ENCODE data around the gene PDIA6.

PDIA6 gene

GRCh38 chr2:10812362-10813162 is at the start of gene PDIA6:
PDIA6 (minus strand) TSS chr2:10812785; CDS start chr2:10812696, 89 bp downstream.
- DNase-seq = peak; percentile 97
- peak within 1 kb of the TSS; percentile 67 for H3K4me3 ChIP-seq (ENCODE audit: low read depth, low read length)
- no peaks in the 10 kb centered on the region for H3K36me3 ChIP-seq (replicated peaks)
- TF ChIP-seq CTCF (IDR thresholded peaks at IDR 0.05; ENCODE audit: low read depth, low read length, missing control alignments) = no peak
- peak within 1 kb of the TSS; percentile 62 for H3K27ac ChIP-seq
- H3K27me3 ChIP-seq (replicated peaks) = no peaks in the 10 kb centered on the region
- in situ Hi-C loops (cut with HindIII; ENCODE audit: low pct_ligation_motif_present, low sequenced_read_pairs) = no loop called here

GRCh38 chr2:10862330-10862729 is 49.7 kb upstream of the PDIA6 start:
- H3K36me3 ChIP-seq (replicated peaks) = no peaks in the 10 kb centered on the region
- H3K27me3 ChIP-seq (replicated peaks) = no peaks in the 10 kb centered on the region
- H3K4me3 ChIP-seq (ENCODE audit: low read depth, low read length) = no peak overlapping the region
- TF ChIP-seq CTCF (IDR thresholded peaks at IDR 0.05; ENCODE audit: low read depth, low read length, missing control alignments) = no peak
- no peak for DNase-seq
- in situ Hi-C loops (cut with HindIII; ENCODE audit: low pct_ligation_motif_present, low sequenced_read_pairs) = no loop called here
- no peak overlapping the region for H3K27ac ChIP-seq

GRCh38 chr2:10861765-10862164 is 49.2 kb upstream of the PDIA6 start:
- H3K36me3 ChIP-seq (replicated peaks) = no peaks in the 10 kb centered on the region
- H3K4me3 ChIP-seq (ENCODE audit: low read depth, low read length) = no peak overlapping the region
- H3K27me3 ChIP-seq (replicated peaks) = no peaks in the 10 kb centered on the region
- no peak for TF ChIP-seq CTCF (IDR thresholded peaks at IDR 0.05; ENCODE audit: low read depth, low read length, missing control alignments)
- DNase-seq = no peak
- in situ Hi-C loops (cut with HindIII; ENCODE audit: low pct_ligation_motif_present, low sequenced_read_pairs) = no loop called here
- no peak overlapping the region for H3K27ac ChIP-seq

- no peak overlapping the region for H3K27ac ChIP-seq
- no peak for TF ChIP-seq CTCF (IDR thresholded peaks at IDR 0.05; ENCODE audit: low read depth, low read length, missing control alignments)
- H3K27me3 ChIP-seq (replicated peaks) = no peaks in the 10 kb centered on the region
- H3K36me3 ChIP-seq (replicated peaks) = no peaks in the 10 kb centered on the region
- H3K4me3 ChIP-seq (ENCODE audit: low read depth, low read length) = no peak overlapping the region
- in situ Hi-C loops (cut with HindIII; ENCODE audit: low pct_ligation_motif_present, low sequenced_read_pairs) = no loop called here
- no peak for DNase-seq
Observed at GRCh38 chr2:10860814-10861325, 48.3 kb upstream of the PDIA6 start.

- in situ Hi-C loops (cut with HindIII; ENCODE audit: low pct_ligation_motif_present, low sequenced_read_pairs) = no loop called here
- H3K4me3 ChIP-seq (ENCODE audit: low read depth, low read length) = no peak overlapping the region
- no peaks in the 10 kb centered on the region for H3K27me3 ChIP-seq (replicated peaks)
- TF ChIP-seq CTCF (IDR thresholded peaks at IDR 0.05; ENCODE audit: low read depth, low read length, missing control alignments) = no peak
- no peak for DNase-seq
- no peak overlapping the region for H3K27ac ChIP-seq
- H3K36me3 ChIP-seq (replicated peaks) = no peaks in the 10 kb centered on the region
Observed at GRCh38 chr2:10860081-10860813, 47.7 kb upstream of the PDIA6 start.
